ACC112 (cell line): ENCODE results near the gene FBXL17.
"Not testable (repeated sequence)": the region's sequence is repeated elsewhere in the genome, so short reads cannot be mapped to it uniquely, and the experiment has no call there.

Experiments
- H2AFZ ChIP-seq: fragments of 200-600 bp; sonication (generic); one replicate; pipeline ENCODE4 v1.6.0; 2017; ENCODE audit warnings: antibody characterized with exemption, low read length; ENCODE audit not compliant: unreplicated experiment
- H3K27ac ChIP-seq: fragments of 200-600 bp; sonication (generic); 2 replicates; pipeline ENCODE4 v1.5.1; 2014; ENCODE audit warnings: low read depth, mild to moderate bottlenecking, antibody characterized with exemption, low read length, moderate library complexity
- H3K27me3 ChIP-seq: fragments of 200-600 bp; sonication (generic); 2 replicates; pipeline ENCODE4 v1.6.1; 2014; ENCODE audit warnings: mild to moderate bottlenecking, antibody characterized with exemption, low read length, moderate library complexity, mixed read lengths; ENCODE audit not compliant: insufficient read depth
- H3K36me3 ChIP-seq: fragments of 200-600 bp; sonication (generic); 2 replicates; pipeline ENCODE4 v1.6.1; 2016; ENCODE audit warnings: mild to moderate bottlenecking, antibody characterized with exemption, low read length, moderate library complexity, mixed read lengths; ENCODE audit not compliant: insufficient read depth
- H3K4me1 ChIP-seq: fragments of 200-600 bp; sonication (generic); one replicate; pipeline ENCODE4 v1.6.1; 2016; ENCODE audit warnings: low read length, mixed read lengths; ENCODE audit not compliant: insufficient read depth, unreplicated experiment, control insufficient read depth
- H3K4me3 ChIP-seq: fragments of 200-600 bp; sonication (generic); 2 replicates; pipeline ENCODE4 v1.5.1; 2014; ENCODE audit warnings: mild to moderate bottlenecking, low read depth, low read length
- H3K79me2 ChIP-seq: fragments of 200-600 bp; sonication (generic); one replicate; pipeline ENCODE4 v1.6.0; 2016; ENCODE audit warnings: low read length; ENCODE audit not compliant: control insufficient read depth, unreplicated experiment, insufficient read depth

The FBXL17 gene

GRCh38 chr5:108152854-108153253 is 229.0 kb downstream of the FBXL17 start:
- H3K36me3 ChIP-seq, H3K4me1 ChIP-seq, H2AFZ ChIP-seq, H3K4me3 ChIP-seq, H3K27me3 ChIP-seq, H3K79me2 ChIP-seq, H3K27ac ChIP-seq: not testable (repeated sequence)

- H3K4me3 ChIP-seq: no peak overlapping the region
- H3K27ac ChIP-seq: no peak overlapping the region
- H2AFZ ChIP-seq: no peak overlapping the region
- H3K36me3 ChIP-seq: no peaks in the 10 kb centered on the region
- no peaks in the 10 kb centered on the region for H3K27me3 ChIP-seq
- H3K4me1 ChIP-seq: no peaks in the 10 kb centered on the region
- H3K79me2 ChIP-seq: no peaks in the 10 kb centered on the region
These were observed 232.5 kb downstream of the FBXL17 start for GRCh38 chr5:108149369-108149768.

GRCh38 chr5:108148715-108149139 is 233.2 kb downstream of the FBXL17 start:
- Histone ChIP-seq H3K27ac (no peak overlapping the region), H3K4me3 (no peak overlapping the region), H2AFZ (no peak overlapping the region), H3K36me3 (no peaks in the 10 kb centered on the region), H3K79me2 (no peaks in the 10 kb centered on the region), H3K27me3 (no peaks in the 10 kb centered on the region), H3K4me1 (no peaks in the 10 kb centered on the region)

GRCh38 chr5:108146222-108146621 is 235.7 kb downstream of the FBXL17 start:
- Histone ChIP-seq H3K79me2 (no peaks in the 10 kb centered on the region), H3K4me3 (no peak overlapping the region), H3K27me3 (no peaks in the 10 kb centered on the region), H3K27ac (no peak overlapping the region), H3K36me3 (no peaks in the 10 kb centered on the region), H2AFZ (no peak overlapping the region), H3K4me1 (no peaks in the 10 kb centered on the region)

GRCh38 chr5:108145351-108145750 is 236.5 kb downstream of the FBXL17 start:
- H3K27ac ChIP-seq: no peak overlapping the region
- no peak overlapping the region for H3K4me3 ChIP-seq

GRCh38 chr5:108144332-108144731 is 237.6 kb downstream of the FBXL17 start:
- Histone ChIP-seq H3K4me3 (no peak overlapping the region), H3K4me1 (no peaks in the 10 kb centered on the region), H2AFZ (no peak overlapping the region), H3K36me3 (no peaks in the 10 kb centered on the region), H3K27me3 (no peaks in the 10 kb centered on the region), H3K27ac (no peak overlapping the region), H3K79me2 (no peaks in the 10 kb centered on the region)

More at GRCh38 chr5:108145351-108145750, 236.5 kb downstream of the FBXL17 start:
- Histone ChIP-seq H2AFZ (no peak overlapping the region), H3K36me3 (no peaks in the 10 kb centered on the region), H3K4me1 (no peaks in the 10 kb centered on the region), H3K27me3 (no peaks in the 10 kb centered on the region), H3K79me2 (no peaks in the 10 kb centered on the region)

GRCh38 chr5:108143581-108143980 is 238.3 kb downstream of the FBXL17 start:
- Histone ChIP-seq H3K27ac (no peak overlapping the region), H2AFZ (no peak overlapping the region), H3K4me3 (no peak overlapping the region), H3K27me3 (no peaks in the 10 kb centered on the region), H3K4me1 (no peaks in the 10 kb centered on the region), H3K36me3 (no peaks in the 10 kb centered on the region), H3K79me2 (no peaks in the 10 kb centered on the region)

GRCh38 chr5:108141676-108142075 is 240.2 kb downstream of the FBXL17 start:
- Histone ChIP-seq H3K27me3 (no peaks in the 10 kb centered on the region), H3K4me1 (no peaks in the 10 kb centered on the region), H2AFZ (no peak overlapping the region), H3K36me3 (no peaks in the 10 kb centered on the region), H3K4me3 (no peak overlapping the region), H3K79me2 (no peaks in the 10 kb centered on the region), H3K27ac (no peak overlapping the region)

- H3K27me3 ChIP-seq: no peaks in the 10 kb centered on the region
- no peaks in the 10 kb centered on the region for H3K36me3 ChIP-seq
- H3K27ac ChIP-seq: no peak overlapping the region
- H2AFZ ChIP-seq: no peak overlapping the region
- no peak overlapping the region for H3K4me3 ChIP-seq
- H3K4me1 ChIP-seq: no peaks in the 10 kb centered on the region
- no peaks in the 10 kb centered on the region for H3K79me2 ChIP-seq
These were observed 245.4 kb downstream of the FBXL17 start for GRCh38 chr5:108136493-108136892.

- Histone ChIP-seq H3K27ac (no peak overlapping the region), H3K36me3 (no peaks in the 10 kb centered on the region), H3K4me1 (no peaks in the 10 kb centered on the region)
These were observed 252.8 kb downstream of the FBXL17 start for GRCh38 chr5:108129129-108129528.

GRCh38 chr5:108125771-108126511 is 256.0 kb downstream of the FBXL17 start:
- no peaks in the 10 kb centered on the region for H3K27me3 ChIP-seq
- H3K36me3 ChIP-seq: no peaks in the 10 kb centered on the region
- H3K27ac ChIP-seq: no peak overlapping the region
- H3K4me1 ChIP-seq: no peaks in the 10 kb centered on the region
- H2AFZ ChIP-seq: no peak overlapping the region
- H3K79me2 ChIP-seq: no peaks in the 10 kb centered on the region
- no peak overlapping the region for H3K4me3 ChIP-seq

More at GRCh38 chr5:108129129-108129528, 252.8 kb downstream of the FBXL17 start:
- Histone ChIP-seq H3K79me2 (no peaks in the 10 kb centered on the region), H3K27me3 (no peaks in the 10 kb centered on the region), H2AFZ (no peak overlapping the region), H3K4me3 (no peak overlapping the region)
